ENCODE measurements around the gene PHC1. TPM values are rescaled to one million over a fixed set of nuclear protein-coding genes. Genes with fewer than 3 reads are reported as not detected.
A peak's percentile ranks its signal among the peaks of the same experiment; 100 is the strongest.

The PHC1 gene
- polyA plus RNA-seq, 1 of the 3 experiments (the other 2 are of a cell fraction), result 27.0 TPM

DNA sequence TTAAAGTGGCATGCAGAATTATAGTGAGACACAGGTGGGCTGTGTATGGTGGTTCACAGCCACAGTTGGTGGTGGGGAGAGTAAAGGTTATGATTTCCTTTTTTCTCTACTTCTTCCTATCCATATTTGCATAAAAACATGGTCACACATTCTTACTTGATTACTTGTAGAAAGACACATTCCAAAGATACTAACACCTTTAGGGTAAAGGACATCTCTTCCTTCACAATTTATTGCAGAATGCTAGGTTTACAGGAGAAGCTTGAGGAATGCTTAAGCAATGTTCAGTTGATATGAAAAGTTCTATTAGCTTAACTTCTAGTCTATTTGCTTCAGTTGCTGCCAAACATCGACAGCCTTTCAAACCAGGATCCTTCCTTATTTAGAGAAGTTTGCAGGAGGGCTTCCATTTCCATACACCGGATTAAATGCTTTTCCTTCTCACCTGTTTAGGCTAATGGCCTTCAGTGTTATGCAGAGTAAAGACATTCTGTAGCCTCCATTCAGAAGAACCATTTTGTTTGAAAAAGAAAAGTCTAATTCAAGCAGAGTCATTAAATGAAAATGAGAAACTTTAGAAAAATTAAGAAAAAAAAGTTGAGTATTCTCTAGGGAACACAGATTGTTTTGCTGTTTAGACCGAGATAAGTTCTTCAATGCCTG lies 2.6 kb upstream of the PHC1 start:
- POLR2A ChIA-PET, result no interaction called here

DNA sequence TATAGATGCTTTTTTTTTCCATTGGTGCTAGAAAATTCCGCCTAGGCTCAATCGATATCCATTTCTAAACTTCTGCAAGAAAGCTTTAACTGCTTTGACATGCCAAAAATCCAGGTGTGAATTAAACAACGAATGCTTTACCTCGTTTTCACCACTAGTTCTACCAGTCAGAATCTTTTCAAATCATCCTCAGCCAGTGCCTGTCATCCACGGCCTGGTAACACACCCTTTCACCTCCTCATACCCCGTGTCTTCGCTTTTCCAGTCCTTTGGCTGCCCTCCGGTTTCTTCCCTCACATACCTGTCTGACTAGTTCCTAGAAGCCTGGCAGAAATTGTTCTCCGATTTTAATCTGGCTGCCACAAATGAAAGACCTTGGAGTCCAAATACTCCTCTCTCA lies 1.4 kb upstream of the PHC1 start:
- Histone ChIP-seq H3K27ac (ENCODE audit: low read depth in 2 of 2, low read length in 1 of 2) (peak overlapping the region; percentile 95 to 97), H3K4me2 (peak overlapping the region; percentile 86), H3K9me3 (no peaks in the 10 kb centered on the region), H3K79me2 (ENCODE audit: insufficient read depth) (peaks cover 28% of the 10 kb centered on the region), H3K27me3 (ENCODE audit: insufficient read depth) (no peaks in the 10 kb centered on the region), H3K36me3 (replicated peaks in 1 of 2; ENCODE audit: control insufficient read depth in 1 of 2, insufficient read depth in 2 of 2, low read length in 1 of 2) (peaks cover 0 to 3% of the 10 kb centered on the region in 2 experiments), H4K20me1 (ENCODE audit: insufficient read depth) (no peaks in the 10 kb centered on the region), H3K4me3 (ENCODE audit: low read depth in 2 of 2, low read length in 1 of 2) (peak overlapping the region; percentile 15 to 74; a peak in 2 of 4 replicates), H3K4me1 (ENCODE audit: control insufficient read depth in 1 of 2, insufficient read depth in 2 of 2, low read depth in 1 of 2, low read length in 1 of 2) (peaks cover 15 to 16% of the 10 kb centered on the region in 2 experiments; a peak in 3 of 4 replicates), H3F3A (replicated peaks; ENCODE audit: insufficient read depth) (peaks cover 11% of the 10 kb centered on the region), H3K9ac (no peak overlapping the region), H2AFZ (ENCODE audit: low read depth) (peak overlapping the region; percentile 99), H3K9me2 (no peaks in the 10 kb centered on the region)
- WGBS (ENCODE audit: low lambda C conversion rate), result 63% methylated on average over 9 of the region's 9 CpGs
- TF ChIP-seq, protein P1, sequence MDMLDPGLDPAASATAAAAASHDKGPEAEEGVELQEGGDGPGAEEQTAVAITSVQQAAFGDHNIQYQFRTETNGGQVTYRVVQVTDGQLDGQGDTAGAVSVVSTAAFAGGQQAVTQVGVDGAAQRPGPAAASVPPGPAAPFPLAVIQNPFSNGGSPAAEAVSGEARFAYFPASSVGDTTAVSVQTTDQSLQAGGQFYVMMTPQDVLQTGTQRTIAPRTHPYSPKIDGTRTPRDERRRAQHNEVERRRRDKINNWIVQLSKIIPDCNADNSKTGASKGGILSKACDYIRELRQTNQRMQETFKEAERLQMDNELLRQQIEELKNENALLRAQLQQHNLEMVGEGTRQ (IDR thresholded peaks at IDR 0.05; ENCODE audit: borderline replicate concordance, low read depth, low read length), result no peak
- TF ChIP-seq FOSL2 (IDR thresholded peaks at IDR 0.05; ENCODE audit: borderline replicate concordance, low read depth), result no peak
- no peak for TF ChIP-seq RXRA (IDR thresholded peaks at IDR 0.05; ENCODE audit: borderline replicate concordance, low read depth)
- TF ChIP-seq, protein P2, sequence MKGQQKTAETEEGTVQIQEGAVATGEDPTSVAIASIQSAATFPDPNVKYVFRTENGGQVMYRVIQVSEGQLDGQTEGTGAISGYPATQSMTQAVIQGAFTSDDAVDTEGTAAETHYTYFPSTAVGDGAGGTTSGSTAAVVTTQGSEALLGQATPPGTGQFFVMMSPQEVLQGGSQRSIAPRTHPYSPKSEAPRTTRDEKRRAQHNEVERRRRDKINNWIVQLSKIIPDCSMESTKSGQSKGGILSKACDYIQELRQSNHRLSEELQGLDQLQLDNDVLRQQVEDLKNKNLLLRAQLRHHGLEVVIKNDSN (IDR thresholded peaks at IDR 0.05; ENCODE audit: borderline replicate concordance, low read depth), result no peak
- no peak for TF ChIP-seq YY1 (IDR thresholded peaks at IDR 0.05; ENCODE audit: low read depth)
- TF ChIP-seq ELF1 (IDR thresholded peaks at IDR 0.05), result no peak
- TF ChIP-seq, protein P3, sequence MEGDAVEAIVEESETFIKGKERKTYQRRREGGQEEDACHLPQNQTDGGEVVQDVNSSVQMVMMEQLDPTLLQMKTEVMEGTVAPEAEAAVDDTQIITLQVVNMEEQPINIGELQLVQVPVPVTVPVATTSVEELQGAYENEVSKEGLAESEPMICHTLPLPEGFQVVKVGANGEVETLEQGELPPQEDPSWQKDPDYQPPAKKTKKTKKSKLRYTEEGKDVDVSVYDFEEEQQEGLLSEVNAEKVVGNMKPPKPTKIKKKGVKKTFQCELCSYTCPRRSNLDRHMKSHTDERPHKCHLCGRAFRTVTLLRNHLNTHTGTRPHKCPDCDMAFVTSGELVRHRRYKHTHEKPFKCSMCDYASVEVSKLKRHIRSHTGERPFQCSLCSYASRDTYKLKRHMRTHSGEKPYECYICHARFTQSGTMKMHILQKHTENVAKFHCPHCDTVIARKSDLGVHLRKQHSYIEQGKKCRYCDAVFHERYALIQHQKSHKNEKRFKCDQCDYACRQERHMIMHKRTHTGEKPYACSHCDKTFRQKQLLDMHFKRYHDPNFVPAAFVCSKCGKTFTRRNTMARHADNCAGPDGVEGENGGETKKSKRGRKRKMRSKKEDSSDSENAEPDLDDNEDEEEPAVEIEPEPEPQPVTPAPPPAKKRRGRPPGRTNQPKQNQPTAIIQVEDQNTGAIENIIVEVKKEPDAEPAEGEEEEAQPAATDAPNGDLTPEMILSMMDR (IDR thresholded peaks at IDR 0.05), result no peak; the same call in 1 of the 2 replicates
- no peak for TF ChIP-seq MXI1 (IDR thresholded peaks at IDR 0.05; ENCODE audit: low read depth, low read length)
- TF ChIP-seq GATA2 (CRISPR knock-in tag; IDR thresholded peaks at IDR 0.05), result no peak
- TF ChIP-seq EZH2phosphoT487 (IDR thresholded peaks at IDR 0.05; ENCODE audit: borderline replicate concordance, low read depth), result no peak
- TF ChIP-seq, protein P4, sequence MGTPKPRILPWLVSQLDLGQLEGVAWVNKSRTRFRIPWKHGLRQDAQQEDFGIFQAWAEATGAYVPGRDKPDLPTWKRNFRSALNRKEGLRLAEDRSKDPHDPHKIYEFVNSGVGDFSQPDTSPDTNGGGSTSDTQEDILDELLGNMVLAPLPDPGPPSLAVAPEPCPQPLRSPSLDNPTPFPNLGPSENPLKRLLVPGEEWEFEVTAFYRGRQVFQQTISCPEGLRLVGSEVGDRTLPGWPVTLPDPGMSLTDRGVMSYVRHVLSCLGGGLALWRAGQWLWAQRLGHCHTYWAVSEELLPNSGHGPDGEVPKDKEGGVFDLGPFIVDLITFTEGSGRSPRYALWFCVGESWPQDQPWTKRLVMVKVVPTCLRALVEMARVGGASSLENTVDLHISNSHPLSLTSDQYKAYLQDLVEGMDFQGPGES (IDR thresholded peaks at IDR 0.05; ENCODE audit: low read depth, low read length), result no peak
- no peak for TF ChIP-seq TEAD4 (IDR thresholded peaks at IDR 0.05; ENCODE audit: borderline replicate concordance, insufficient read depth)
- peak; percentile 41 for DNase-seq
- POLR2A ChIA-PET, result no interaction called here
- CTCF ChIA-PET, result interaction anchor here (0.7 to 3.8 kb wide), 5 partner anchors 17 to 256 kb away, joined by 3 to 26 read pairs (median 4); no protein-coding TSS in a partner anchor

More for the DNA sequence above, 2.6 kb upstream of the PHC1 start:
- Histone ChIP-seq H3K4me3 (ENCODE audit: low read depth in 2 of 2, low read length in 1 of 2) (no peak overlapping the region), H3F3A (replicated peaks; ENCODE audit: insufficient read depth) (peaks cover 11% of the 10 kb centered on the region), H3K9me2 (no peaks in the 10 kb centered on the region), H3K9ac (no peak overlapping the region), H2AFZ (ENCODE audit: low read depth) (no peak overlapping the region), H4K20me1 (ENCODE audit: insufficient read depth) (no peaks in the 10 kb centered on the region), H3K9me3 (no peaks in the 10 kb centered on the region), H3K4me2 (no peak overlapping the region), H3K27ac (ENCODE audit: low read depth in 2 of 2, low read length in 1 of 2) (no peak overlapping the region), H3K79me2 (ENCODE audit: insufficient read depth) (peaks cover 20% of the 10 kb centered on the region), H3K36me3 (replicated peaks in 1 of 2; ENCODE audit: control insufficient read depth in 1 of 2, insufficient read depth in 2 of 2, low read length in 1 of 2) (no peaks in the 10 kb centered on the region), H3K4me1 (ENCODE audit: control insufficient read depth in 1 of 2, insufficient read depth in 2 of 2, low read depth in 1 of 2, low read length in 1 of 2) (peaks cover 14 to 15% of the 10 kb centered on the region in 2 experiments; a peak in 3 of 4 replicates), H3K27me3 (ENCODE audit: insufficient read depth) (no peaks in the 10 kb centered on the region)
- no peak for DNase-seq
- CTCF ChIA-PET, result interaction anchor here (0.8 to 3.8 kb wide), 7 partner anchors 10 to 255 kb away, joined by 3 to 26 read pairs (median 4); no protein-coding TSS in a partner anchor
- WGBS (ENCODE audit: low lambda C conversion rate), result 85% methylated on average over 3 of the region's 3 CpGs
- no peak for TF ChIP-seq MEF2A (IDR thresholded peaks at IDR 0.05; ENCODE audit: borderline replicate concordance, low read depth)
- TF ChIP-seq, protein P2 (IDR thresholded peaks at IDR 0.05; ENCODE audit: borderline replicate concordance, low read depth), result no peak
- no peak for TF ChIP-seq JUND (IDR thresholded peaks at IDR 0.05)
- no peak for TF ChIP-seq GATA2 (CRISPR knock-in tag; IDR thresholded peaks at IDR 0.05)
- TF ChIP-seq RCOR1 (IDR thresholded peaks at IDR 0.05; ENCODE audit: low read length), result no peak
- TF ChIP-seq, protein P5, sequence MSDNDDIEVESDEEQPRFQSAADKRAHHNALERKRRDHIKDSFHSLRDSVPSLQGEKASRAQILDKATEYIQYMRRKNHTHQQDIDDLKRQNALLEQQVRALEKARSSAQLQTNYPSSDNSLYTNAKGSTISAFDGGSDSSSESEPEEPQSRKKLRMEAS (IDR thresholded peaks at IDR 0.05; ENCODE audit: low read depth), result no peak
